ENCODE data around the gene SSH2. TPM values are rescaled to one million over a fixed set of nuclear protein-coding genes. Genes with fewer than 3 reads are reported as not detected.
"Not testable (repeated sequence)": the region's sequence is repeated elsewhere in the genome, so short reads cannot be mapped to it uniquely, and the experiment has no call there.

Gene SSH2
- total RNA-seq, 1 donor from 2014 or later: 46.5 TPM

GRCh38 chr17:29909236-29910003 lies 20.6 kb downstream of the SSH2 start:
- no peak for DNase-seq
- H3K4me1 Mint-ChIP-seq (ENCODE audit: low read depth, unreplicated experiment): no peaks in the 10 kb centered on the region

GRCh38 chr17:29906969-29907368 lies 23.1 kb downstream of the SSH2 start:
- peaks cover 24% of the 10 kb centered on the region for H3K36me3 Mint-ChIP-seq (ENCODE audit: unreplicated experiment)
- H3K27ac Mint-ChIP-seq (ENCODE audit: unreplicated experiment): no peak overlapping the region
- H3K9me3 Mint-ChIP-seq (ENCODE audit: unreplicated experiment): peaks cover 7% of the 10 kb centered on the region
- H3K4me3 Mint-ChIP-seq (ENCODE audit: unreplicated experiment): no peak overlapping the region
- no peak for TF ChIP-seq CTCF (IDR thresholded peaks at IDR 0.05; ENCODE audit: partially characterized antibody, unreplicated experiment)
- H3K27me3 Mint-ChIP-seq (ENCODE audit: unreplicated experiment): no peaks in the 10 kb centered on the region
- peaks cover 6% of the 10 kb centered on the region for H3K4me1 Mint-ChIP-seq (ENCODE audit: low read depth, unreplicated experiment)
- DNase-seq: no peak

More at GRCh38 chr17:29909236-29910003, 20.6 kb downstream of the SSH2 start:
- Mint-ChIP-seq H3K36me3 (ENCODE audit: unreplicated experiment) (peaks cover 22% of the 10 kb centered on the region), H3K27me3 (ENCODE audit: unreplicated experiment) (no peaks in the 10 kb centered on the region), H3K27ac (ENCODE audit: unreplicated experiment) (no peak overlapping the region), H3K9me3 (ENCODE audit: unreplicated experiment) (peaks cover 7% of the 10 kb centered on the region), H3K4me3 (ENCODE audit: unreplicated experiment) (no peak overlapping the region)
- no peak for TF ChIP-seq CTCF (IDR thresholded peaks at IDR 0.05; ENCODE audit: partially characterized antibody, unreplicated experiment)

- Mint-ChIP-seq H3K9me3 (ENCODE audit: unreplicated experiment) (peaks cover 7% of the 10 kb centered on the region), H3K36me3 (ENCODE audit: unreplicated experiment) (peaks cover 24% of the 10 kb centered on the region), H3K27ac (ENCODE audit: unreplicated experiment) (no peak overlapping the region), H3K27me3 (ENCODE audit: unreplicated experiment) (no peaks in the 10 kb centered on the region), H3K4me1 (ENCODE audit: low read depth, unreplicated experiment) (peaks cover 6% of the 10 kb centered on the region), H3K4me3 (ENCODE audit: unreplicated experiment) (no peak overlapping the region)
- DNase-seq: no peak
- no peak for TF ChIP-seq CTCF (IDR thresholded peaks at IDR 0.05; ENCODE audit: partially characterized antibody, unreplicated experiment)
Observed at GRCh38 chr17:29905879-29906167, 24.2 kb downstream of the SSH2 start.

- Mint-ChIP-seq H3K4me1 (ENCODE audit: low read depth, unreplicated experiment) (peaks cover 6% of the 10 kb centered on the region), H3K27me3 (ENCODE audit: unreplicated experiment) (no peaks in the 10 kb centered on the region), H3K4me3 (ENCODE audit: unreplicated experiment) (no peak overlapping the region), H3K27ac (ENCODE audit: unreplicated experiment) (no peak overlapping the region), H3K36me3 (ENCODE audit: unreplicated experiment) (peaks cover 24% of the 10 kb centered on the region), H3K9me3 (ENCODE audit: unreplicated experiment) (peaks cover 7% of the 10 kb centered on the region)
- no peak for TF ChIP-seq CTCF (IDR thresholded peaks at IDR 0.05; ENCODE audit: partially characterized antibody, unreplicated experiment)
- no peak for DNase-seq
Observed at GRCh38 chr17:29905086-29905878, 24.7 kb downstream of the SSH2 start.

GRCh38 chr17:29903471-29903870 lies 26.6 kb downstream of the SSH2 start:
- H3K9me3 Mint-ChIP-seq (ENCODE audit: unreplicated experiment): peaks cover 6% of the 10 kb centered on the region
- no peaks in the 10 kb centered on the region for H3K27me3 Mint-ChIP-seq (ENCODE audit: unreplicated experiment)
- no peak for TF ChIP-seq CTCF (IDR thresholded peaks at IDR 0.05; ENCODE audit: partially characterized antibody, unreplicated experiment)
- H3K36me3 Mint-ChIP-seq (ENCODE audit: unreplicated experiment): peaks cover 24% of the 10 kb centered on the region
- no peak overlapping the region for H3K27ac Mint-ChIP-seq (ENCODE audit: unreplicated experiment)
- H3K4me1 Mint-ChIP-seq (ENCODE audit: low read depth, unreplicated experiment): peaks cover 6% of the 10 kb centered on the region
- DNase-seq: no peak
- no peak overlapping the region for H3K4me3 Mint-ChIP-seq (ENCODE audit: unreplicated experiment)

GRCh38 chr17:29897136-29897535 lies 32.9 kb downstream of the SSH2 start:
- not testable (repeated sequence) for H3K27ac Mint-ChIP-seq (ENCODE audit: unreplicated experiment); H3K27me3 Mint-ChIP-seq (ENCODE audit: unreplicated experiment); H3K4me1 Mint-ChIP-seq (ENCODE audit: low read depth, unreplicated experiment); H3K4me3 Mint-ChIP-seq (ENCODE audit: unreplicated experiment); DNase-seq; H3K36me3 Mint-ChIP-seq (ENCODE audit: unreplicated experiment); H3K9me3 Mint-ChIP-seq (ENCODE audit: unreplicated experiment)
